MCF 10A (cell line): Measurements from ENCODE around the gene WDFY2. TPM values are rescaled to one million over a fixed set of nuclear protein-coding genes. Genes with fewer than 3 reads are reported as not detected.

Experiments used
- BruUV-seq: library from RNA; stranded (reverse); fragments of 400-500 nt; replicated peaks from 2 replicates; lab custom pipeline; 2021; lab: Mats Ljungman, UMichigan
- CTCF ChIA-PET: fragments of 300-600 bp; sonication (Branson Sonifier 250); formaldehyde crosslinking; extraction: SDS; loops from one replicate; lab custom pipeline; 2021; ENCODE audit warnings: antibody characterized with exemption, inconsistent platforms; lab: Yijun Ruan, JAX
- POLR2A ChIA-PET: fragments of 300-600, 350-650 bp; sonication (Branson Sonifier 250); formaldehyde crosslinking; extraction: SDS; loops from one replicate; lab custom pipeline; 2020; ENCODE audit warnings: antibody characterized with exemption, inconsistent platforms; lab: Yijun Ruan, JAX
- DNase-seq: peaks from one replicate; pipeline ENCODE4 v3.0.0-alpha.2; 2018; ENCODE audit not compliant: unreplicated experiment
- H3K27ac Mint-ChIP-seq: one replicate; pipeline ENCODE4 v1.8.0; 2022; ENCODE audit warnings: mild to moderate bottlenecking, low read depth, mixed read lengths; ENCODE audit not compliant: unreplicated experiment
- H3K27me3 Mint-ChIP-seq: one replicate; pipeline ENCODE4 v1.8.0; 2022; ENCODE audit warnings: mixed read lengths; ENCODE audit not compliant: insufficient read depth, unreplicated experiment
- H3K36me3 Mint-ChIP-seq: one replicate; pipeline ENCODE4 v1.8.0; 2022; ENCODE audit warnings: mild to moderate bottlenecking, moderate library complexity, mixed read lengths; ENCODE audit not compliant: insufficient read depth, unreplicated experiment
- H3K4me1 Mint-ChIP-seq: one replicate; pipeline ENCODE4 v1.8.0; 2022; ENCODE audit warnings: mixed read lengths; ENCODE audit not compliant: insufficient read depth, unreplicated experiment
- H3K4me3 Mint-ChIP-seq: one replicate; pipeline ENCODE4 v1.8.0; 2022; ENCODE audit warnings: mild to moderate bottlenecking, moderate library complexity, mixed read lengths; ENCODE audit not compliant: unreplicated experiment
- H3K9me3 Mint-ChIP-seq: one replicate; pipeline ENCODE4 v1.8.0; 2022; ENCODE audit warnings: mixed read lengths; ENCODE audit not compliant: unreplicated experiment
- CTCF ChIP-seq: fragments of 200-600 bp; IDR thresholded peaks from one replicate; pipeline ENCODE4 v1.8.0; 2022; ENCODE audit warnings: antibody characterized with exemption, mild to moderate bottlenecking; ENCODE audit not compliant: unreplicated experiment
- intact Hi-C: fragments of 100-400 bp; cut with micrococcal nuclease; formaldehyde crosslinking; loops from 2 replicates; pipeline ENCODE4 v1.14.1; 2022
- total RNA-seq: library from RNA; stranded (reverse); gene quantifications from 2 replicates; pipeline ENCODE4 v1.2.3, GENCODE V29; 2022

Gene WDFY2
- total RNA-seq, 1 experiment from 2014 or later, result 56.2 TPM

- no peak for TF ChIP-seq CTCF
- no TSS peak for BruUV-seq
- peak; percentile 83 for DNase-seq
- CTCF ChIA-PET, result interaction anchor here (0.6 to 2.3 kb wide), 13 partner anchors 12 to 188 kb away, joined by 3 to 11 read pairs (median 5); no protein-coding TSS in a partner anchor
- Mint-ChIP-seq H3K36me3 (no peaks in the 10 kb centered on the region), H3K9me3 (no peaks in the 10 kb centered on the region), H3K4me1 (peaks cover 54% of the 10 kb centered on the region), H3K27me3 (no peaks in the 10 kb centered on the region), H3K4me3 (no peak overlapping the region), H3K27ac (peak overlapping the region; percentile 63)
- POLR2A ChIA-PET, result interaction anchor here (0.6 to 3.3 kb wide), 30 partner anchors 9 to 197 kb away, joined by 3 to 33 read pairs (median 4); partner anchors contain the start of gene INTS6
- intact Hi-C loops, result loop anchor here (5.0 kb wide), 2 partner anchors 103 to 107 kb away; no protein-coding TSS in a partner anchor
Measured at GRCh38 chr13:51625555-51626345, 41.5 kb downstream of the WDFY2 start.

- Mint-ChIP-seq H3K9me3 (no peaks in the 10 kb centered on the region), H3K4me1 (peaks cover 48% of the 10 kb centered on the region), H3K36me3 (no peaks in the 10 kb centered on the region), H3K27me3 (no peaks in the 10 kb centered on the region), H3K4me3 (no peak overlapping the region), H3K27ac (peak overlapping the region; percentile 63)
- BruUV-seq, result no TSS peak
- CTCF ChIA-PET, result interaction anchor here (0.7 to 2.3 kb wide), 4 partner anchors 13 to 171 kb away, joined by 3 to 11 read pairs (median 6); no protein-coding TSS in a partner anchor
- POLR2A ChIA-PET, result interaction anchor here (0.8 to 3.3 kb wide), 13 partner anchors 8 to 183 kb away, joined by 3 to 33 read pairs (median 8); partner anchors contain the start of gene INTS6
- DNase-seq, result no peak
- intact Hi-C loops, result loop anchor here (5.0 kb wide), 2 partner anchors 104 to 106 kb away; no protein-coding TSS in a partner anchor
- no peak for TF ChIP-seq CTCF
Measured at GRCh38 chr13:51626749-51627148, 42.5 kb downstream of the WDFY2 start.

- no peak for DNase-seq
- no peaks in the 10 kb centered on the region for H3K27me3 Mint-ChIP-seq
- ChIA-PET CTCF (interaction anchor here (0.6 kb wide), 2 partner anchors 367 to 574 kb away, joined by 3 read pairs; no protein-coding TSS in a partner anchor), POLR2A (interaction anchor here (0.6 to 1.5 kb wide), 7 partner anchors 9 to 523 kb away, joined by 3 to 4 read pairs (median 3); no protein-coding TSS in a partner anchor)
- no peaks in the 10 kb centered on the region for H3K9me3 Mint-ChIP-seq
- H3K4me1 Mint-ChIP-seq, result peaks cover 49% of the 10 kb centered on the region
- H3K4me3 Mint-ChIP-seq, result no peak overlapping the region
- intact Hi-C loops, result loop anchor here (5.0 kb wide), 2 partner anchors 104 to 106 kb away; no protein-coding TSS in a partner anchor
- H3K36me3 Mint-ChIP-seq, result no peaks in the 10 kb centered on the region
- no peak for TF ChIP-seq CTCF
- no peak overlapping the region for H3K27ac Mint-ChIP-seq
- BruUV-seq, result no TSS peak
Measured at GRCh38 chr13:51628059-51628852, 44.0 kb downstream of the WDFY2 start.
